Memory B cell (primary cell): ENCODE measurements around the gene ADK.
"Not testable (repeated sequence)": the region's sequence is repeated elsewhere in the genome, so short reads cannot be mapped to it uniquely, and the experiment has no call there.

Experiments used
- ATAC-seq: fragments of 150-1000 bp; cut with Tn5 transposase; 2 replicates; pipeline ENCODE4 v1.10.0; 2021; ENCODE audit warnings: low read depth, mild to moderate bottlenecking, moderate library complexity
- DNase-seq, 2 donors: peaks; one replicate each; pipeline ENCODE4 v3.0.0; 2022; ENCODE audit warnings: low spot score in 2 of 2
- H3K27ac Mint-ChIP-seq: one replicate; pipeline ENCODE4 v1.8.0; 2022; ENCODE audit warnings: mild to moderate bottlenecking, moderate library complexity, mixed read lengths
- H3K27me3 Mint-ChIP-seq: one replicate; pipeline ENCODE4 v1.8.0; 2022; ENCODE audit warnings: mixed read lengths
- H3K36me3 Mint-ChIP-seq: one replicate; pipeline ENCODE4 v1.8.0; 2022; ENCODE audit warnings: mild to moderate bottlenecking, mixed read lengths
- H3K4me1 Mint-ChIP-seq: one replicate; pipeline ENCODE4 v1.8.0; 2022; ENCODE audit warnings: mixed read lengths
- H3K4me3 Mint-ChIP-seq: one replicate; pipeline ENCODE4 v1.8.0; 2022; ENCODE audit warnings: mild to moderate bottlenecking, moderate library complexity, mixed read lengths
- H3K9me3 Mint-ChIP-seq: one replicate; pipeline ENCODE4 v1.8.0; 2022; ENCODE audit warnings: mixed read lengths

The ADK gene

GRCh38 chr10:74575191-74575720 lies 424.2 kb downstream of the ADK start:
- no peak overlapping the region for H3K27ac Mint-ChIP-seq

GRCh38 chr10:74575912-74576311 lies 424.9 kb downstream of the ADK start:
- peaks cover 7% of the 10 kb centered on the region for H3K4me1 Mint-ChIP-seq
- peaks cover 34% of the 10 kb centered on the region for H3K36me3 Mint-ChIP-seq
- H3K27ac Mint-ChIP-seq: no peak overlapping the region
- no peak overlapping the region for H3K4me3 Mint-ChIP-seq
- H3K9me3 Mint-ChIP-seq: peaks cover 4% of the 10 kb centered on the region
- H3K27me3 Mint-ChIP-seq: no peaks in the 10 kb centered on the region
- DNase-seq (no peak), ATAC-seq (no peak)

More at GRCh38 chr10:74575191-74575720, 424.2 kb downstream of the ADK start:
- no peak for ATAC-seq
- no peaks in the 10 kb centered on the region for H3K27me3 Mint-ChIP-seq
- no peak for DNase-seq
- peaks cover 29% of the 10 kb centered on the region for H3K36me3 Mint-ChIP-seq
- peaks cover 7% of the 10 kb centered on the region for H3K4me1 Mint-ChIP-seq
- no peak overlapping the region for H3K4me3 Mint-ChIP-seq
- H3K9me3 Mint-ChIP-seq: peaks cover 2% of the 10 kb centered on the region

- Mint-ChIP-seq H3K27ac (no peak overlapping the region), H3K4me1 (peaks cover 7% of the 10 kb centered on the region), H3K36me3 (peaks cover 38% of the 10 kb centered on the region), H3K9me3 (peaks cover 8% of the 10 kb centered on the region), H3K27me3 (no peaks in the 10 kb centered on the region), H3K4me3 (no peak overlapping the region)
- ATAC-seq (no peak), DNase-seq (no peak)
Measured at GRCh38 chr10:74576586-74576985, 425.6 kb downstream of the ADK start.

- Mint-ChIP-seq H3K4me1 (peaks cover 18% of the 10 kb centered on the region), H3K36me3 (peaks cover 28% of the 10 kb centered on the region)
Measured at GRCh38 chr10:74580438-74580837, 429.4 kb downstream of the ADK start.

GRCh38 chr10:74582566-74582965 lies 431.5 kb downstream of the ADK start:
- Mint-ChIP-seq H3K36me3 (peaks cover 17% of the 10 kb centered on the region), H3K4me1 (peaks cover 21% of the 10 kb centered on the region), H3K27ac (no peak overlapping the region), H3K4me3 (no peak overlapping the region), H3K27me3 (no peaks in the 10 kb centered on the region), H3K9me3 (peaks cover 6% of the 10 kb centered on the region)
- ATAC-seq: no peak
- no peak for DNase-seq

More at GRCh38 chr10:74580438-74580837, 429.4 kb downstream of the ADK start:
- not testable (repeated sequence) for H3K9me3 Mint-ChIP-seq, H3K4me3 Mint-ChIP-seq, H3K27ac Mint-ChIP-seq, ATAC-seq, DNase-seq, H3K27me3 Mint-ChIP-seq

GRCh38 chr10:74585231-74586087 lies 434.4 kb downstream of the ADK start:
- Mint-ChIP-seq H3K27me3 (no peaks in the 10 kb centered on the region), H3K4me3 (peak overlapping the region; percentile 19), H3K4me1 (peaks cover 21% of the 10 kb centered on the region), H3K27ac (peak overlapping the region; percentile 77), H3K9me3 (peaks cover 6% of the 10 kb centered on the region), H3K36me3 (peaks cover 13% of the 10 kb centered on the region)
- DNase-seq (peak in 1 of 2 donors; percentile 3), ATAC-seq (peak; percentile 52)

- DNase-seq (no peak), ATAC-seq (no peak)
- no peaks in the 10 kb centered on the region for H3K27me3 Mint-ChIP-seq
- H3K36me3 Mint-ChIP-seq: peaks cover 10% of the 10 kb centered on the region
- H3K4me1 Mint-ChIP-seq: peaks cover 21% of the 10 kb centered on the region
- H3K27ac Mint-ChIP-seq: peak overlapping the region; percentile 77
- H3K9me3 Mint-ChIP-seq: peaks cover 3% of the 10 kb centered on the region
- H3K4me3 Mint-ChIP-seq: peak overlapping the region; percentile 19
Measured at GRCh38 chr10:74586088-74586585, 435.1 kb downstream of the ADK start.

GRCh38 chr10:74587109-74587854 lies 436.3 kb downstream of the ADK start:
- H3K27me3 Mint-ChIP-seq: no peaks in the 10 kb centered on the region
- H3K9me3 Mint-ChIP-seq: no peaks in the 10 kb centered on the region
- DNase-seq (no peak), ATAC-seq (no peak)
- no peak overlapping the region for H3K27ac Mint-ChIP-seq
- peaks cover 6% of the 10 kb centered on the region for H3K36me3 Mint-ChIP-seq
- H3K4me3 Mint-ChIP-seq: no peak overlapping the region
- peaks cover 21% of the 10 kb centered on the region for H3K4me1 Mint-ChIP-seq

GRCh38 chr10:74589226-74589673 lies 438.2 kb downstream of the ADK start:
- no peaks in the 10 kb centered on the region for H3K9me3 Mint-ChIP-seq
- no peak overlapping the region for H3K4me3 Mint-ChIP-seq
- ATAC-seq (peak; percentile 82), DNase-seq (peak; percentile 23 to 26)
- H3K27ac Mint-ChIP-seq: no peak overlapping the region
- H3K4me1 Mint-ChIP-seq: peaks cover 16% of the 10 kb centered on the region
- peaks cover 12% of the 10 kb centered on the region for H3K36me3 Mint-ChIP-seq
- H3K27me3 Mint-ChIP-seq: no peaks in the 10 kb centered on the region

- Mint-ChIP-seq H3K4me3 (no peak overlapping the region), H3K27ac (no peak overlapping the region), H3K4me1 (peaks cover 13% of the 10 kb centered on the region), H3K9me3 (no peaks in the 10 kb centered on the region), H3K27me3 (no peaks in the 10 kb centered on the region), H3K36me3 (peaks cover 12% of the 10 kb centered on the region)
- ATAC-seq: no peak
- no peak for DNase-seq
Measured at GRCh38 chr10:74589851-74590250, 438.8 kb downstream of the ADK start.

GRCh38 chr10:74593470-74593869 lies 442.4 kb downstream of the ADK start:
- Mint-ChIP-seq H3K4me3 (no peak overlapping the region), H3K36me3 (peaks cover 12% of the 10 kb centered on the region), H3K4me1 (no peaks in the 10 kb centered on the region), H3K27ac (no peak overlapping the region), H3K27me3 (no peaks in the 10 kb centered on the region), H3K9me3 (no peaks in the 10 kb centered on the region)
- ATAC-seq (no peak), DNase-seq (no peak)

GRCh38 chr10:74596713-74597112 lies 445.7 kb downstream of the ADK start:
- Mint-ChIP-seq H3K4me1 (no peaks in the 10 kb centered on the region), H3K4me3 (no peak overlapping the region), H3K27ac (no peak overlapping the region)

GRCh38 chr10:74598891-74599566 lies 448.0 kb downstream of the ADK start:
- Mint-ChIP-seq H3K9me3 (peaks cover 2% of the 10 kb centered on the region), H3K27ac (no peak overlapping the region), H3K4me3 (no peak overlapping the region), H3K27me3 (no peaks in the 10 kb centered on the region), H3K4me1 (no peaks in the 10 kb centered on the region), H3K36me3 (peaks cover 16% of the 10 kb centered on the region)
- DNase-seq (no peak), ATAC-seq (no peak)

More at GRCh38 chr10:74596713-74597112, 445.7 kb downstream of the ADK start:
- peaks cover 10% of the 10 kb centered on the region for H3K36me3 Mint-ChIP-seq
- no peaks in the 10 kb centered on the region for H3K27me3 Mint-ChIP-seq
- DNase-seq: no peak
- ATAC-seq: no peak
- no peaks in the 10 kb centered on the region for H3K9me3 Mint-ChIP-seq
